IPS DF 19.7 (cell line): ENCODE data around the gene AFF4.
"Not testable (repeated sequence)": the region's sequence is repeated elsewhere in the genome, so short reads cannot be mapped to it uniquely, and the experiment has no call there.

ENCODE experiments used
- DNase-seq: peaks from one replicate; pipeline ENCODE4 v3.0.0-alpha.2; 2013; ENCODE audit warnings: low read depth, low spot score

The AFF4 gene

DNA sequence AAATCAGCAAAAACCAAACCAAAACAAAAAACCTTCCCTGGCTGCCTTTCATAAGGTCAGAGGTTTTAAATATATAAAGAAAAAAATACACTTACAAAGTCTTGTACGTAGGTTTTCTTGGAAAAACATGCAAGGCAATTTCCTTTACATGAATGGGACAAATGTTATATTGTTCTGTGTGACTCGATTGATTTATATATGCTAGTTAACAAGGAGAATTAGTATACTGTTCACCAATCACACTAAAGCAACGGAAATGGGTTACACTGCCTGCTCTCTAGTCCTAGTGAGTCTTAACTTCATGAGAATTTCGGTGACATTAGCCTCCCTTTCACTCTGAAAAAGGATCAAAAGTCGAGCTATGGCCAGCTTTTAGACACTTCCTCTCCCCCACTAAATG, 102.7 kb downstream of the AFF4 start:
- no peak for DNase-seq

DNA sequence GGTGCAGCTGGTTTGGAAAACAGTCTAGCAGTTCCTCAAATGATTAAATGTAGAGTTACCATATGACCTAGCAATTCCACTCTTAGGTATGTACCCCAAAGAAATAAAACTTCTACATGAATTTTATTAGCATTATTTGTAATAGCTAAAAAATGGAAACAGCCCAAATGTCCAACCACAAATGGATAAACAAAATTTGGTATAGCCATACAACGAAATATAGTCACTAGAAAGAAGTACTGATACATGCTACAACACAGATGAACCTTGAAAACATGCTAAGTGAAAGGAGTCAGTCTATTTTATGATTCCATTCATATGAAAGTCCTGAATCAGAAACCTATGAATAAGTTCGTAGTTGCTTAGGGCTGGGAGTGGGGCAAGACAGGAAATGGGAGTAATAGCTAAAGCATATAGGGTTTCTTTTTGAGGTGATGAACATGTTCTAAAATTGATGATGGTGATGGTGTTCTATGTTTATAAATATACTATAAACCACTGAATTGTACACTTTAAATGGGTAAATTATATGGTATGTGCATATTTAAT, 103.5 kb downstream of the AFF4 start:
- DNase-seq: no peak

DNA sequence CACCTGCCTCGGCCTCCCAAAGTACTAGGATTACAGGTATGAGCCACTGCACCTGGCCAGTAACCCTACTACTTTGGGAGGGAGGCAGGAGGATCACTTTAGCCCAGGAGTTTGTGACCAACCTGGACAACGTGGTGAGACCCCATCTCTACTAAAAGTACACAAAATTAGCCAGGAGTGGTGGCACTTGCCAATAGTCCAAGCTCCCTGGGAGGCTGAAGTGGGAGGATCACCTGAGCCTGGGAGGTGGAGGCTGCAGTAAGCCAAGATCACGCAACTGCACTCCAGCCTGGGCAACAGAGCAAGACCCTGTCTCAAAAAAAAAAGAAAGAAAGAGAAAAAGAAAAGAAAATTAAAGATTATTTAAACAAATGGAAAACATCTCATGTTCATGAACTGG, 107.4 kb downstream of the AFF4 start:
- DNase-seq: no peak

DNA sequence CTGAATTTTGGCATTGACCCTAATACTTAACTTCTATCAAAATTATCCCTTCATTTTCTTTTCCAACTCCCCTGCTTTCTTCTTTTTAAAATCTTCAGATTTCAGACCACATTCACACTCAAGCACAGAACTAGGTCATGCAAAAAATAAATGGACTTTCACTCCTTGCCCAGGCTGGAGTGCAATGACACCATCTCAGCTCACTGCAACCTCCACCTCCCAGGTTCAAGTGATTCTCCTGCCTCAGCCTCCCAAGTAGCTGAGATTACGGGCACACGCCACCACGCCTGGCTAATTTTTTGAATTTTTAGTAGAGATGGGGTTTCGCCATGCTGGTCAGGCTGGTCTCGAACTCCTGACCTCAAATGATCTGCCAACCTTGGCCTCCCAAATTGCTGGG, 108.4 kb downstream of the AFF4 start:
- DNase-seq: not testable (repeated sequence)

DNA sequence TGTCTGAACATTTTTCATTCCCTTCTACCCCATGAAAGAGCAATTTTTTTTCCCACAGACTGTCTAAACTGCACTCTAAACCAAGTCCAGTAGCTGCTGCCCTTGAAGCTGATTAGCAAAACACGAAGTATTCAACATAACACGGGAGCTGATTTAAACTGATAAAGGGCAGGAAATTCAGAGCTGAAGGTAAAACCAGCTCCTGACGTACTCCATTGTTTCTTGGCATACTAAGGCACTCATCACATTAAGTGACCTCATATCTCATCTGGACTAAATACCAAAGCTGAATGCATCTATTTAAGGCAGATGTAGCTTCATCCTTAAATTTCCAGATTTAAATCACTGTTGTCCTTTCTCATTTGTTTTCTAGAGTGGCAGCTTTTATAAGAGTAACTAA, 109.1 kb downstream of the AFF4 start:
- no peak for DNase-seq

DNA sequence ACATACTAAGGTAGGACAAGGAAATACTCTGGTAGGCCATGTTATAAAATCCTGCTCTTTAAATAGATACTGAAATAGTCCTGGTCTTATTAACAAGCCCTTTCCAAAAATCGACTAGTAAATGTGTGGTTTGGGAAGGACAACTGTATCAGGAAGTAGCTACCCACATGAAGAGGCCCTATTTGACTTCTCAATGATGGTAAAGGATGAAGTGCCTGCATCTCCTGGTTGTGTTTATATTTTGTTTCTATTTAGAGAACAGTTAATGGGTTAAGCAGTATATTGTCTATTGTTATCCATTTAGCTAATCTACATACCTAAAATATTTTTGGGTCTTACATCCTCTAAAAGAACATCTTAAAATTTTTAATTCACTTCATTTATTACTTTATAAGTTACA, 109.6 kb downstream of the AFF4 start:
- DNase-seq: no peak

DNA sequence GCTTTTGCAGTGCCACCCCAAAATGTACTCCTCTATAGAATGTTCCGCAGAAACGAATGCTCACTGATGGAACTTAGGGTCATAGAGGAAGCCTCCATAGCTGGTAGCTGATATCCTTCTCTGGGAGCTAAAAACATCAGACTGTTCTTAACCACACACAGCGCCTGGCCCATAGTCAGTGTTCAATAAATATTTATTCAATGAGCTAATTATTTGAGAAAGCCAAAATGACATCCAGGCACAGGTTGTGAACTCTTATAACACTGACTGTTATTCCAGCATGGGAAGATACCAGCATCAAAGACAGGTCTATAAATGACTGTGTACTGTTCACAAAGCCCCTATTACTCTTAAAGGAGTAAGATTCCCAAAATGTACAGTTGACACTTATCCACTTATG, 110.1 kb downstream of the AFF4 start:
- no peak for DNase-seq

DNA sequence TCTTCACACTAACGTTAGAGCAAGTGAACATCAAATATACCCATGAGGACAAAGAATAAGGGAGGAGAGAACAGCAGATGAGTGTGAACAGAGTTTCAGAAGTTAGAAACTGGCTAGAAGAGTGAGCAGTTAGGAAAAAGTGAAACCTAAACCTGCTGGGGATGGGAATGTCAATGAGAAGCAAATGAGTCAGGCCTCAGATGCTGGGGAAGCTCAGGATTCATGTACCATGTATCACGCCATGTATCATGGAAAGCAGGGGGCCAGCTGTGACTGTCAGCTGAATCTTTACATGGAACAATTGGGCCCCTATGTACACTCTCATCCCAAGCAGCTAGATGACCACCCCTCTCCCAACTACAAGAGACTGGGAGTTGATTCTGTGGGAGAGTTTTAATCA, 113.4 kb downstream of the AFF4 start:
- DNase-seq: no peak

DNA sequence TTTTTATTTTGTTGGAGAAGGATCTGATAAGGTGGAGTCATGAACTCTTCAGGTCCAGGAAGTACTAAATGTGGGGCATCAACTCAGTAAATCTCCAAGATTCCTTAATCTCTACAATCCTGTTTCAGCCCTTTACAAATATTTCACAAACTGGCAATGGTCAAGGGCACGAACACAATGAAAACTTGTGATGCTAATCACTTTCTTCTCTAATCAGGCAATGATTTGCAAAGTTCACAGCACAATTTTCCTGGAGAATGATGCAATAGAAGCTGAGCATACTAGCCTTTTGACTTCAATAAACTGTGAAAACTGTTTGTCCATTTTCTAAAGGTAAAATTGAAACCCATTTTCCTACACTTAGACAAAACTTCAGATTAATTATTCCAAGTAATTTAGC, 114.1 kb downstream of the AFF4 start:
- no peak for DNase-seq

DNA sequence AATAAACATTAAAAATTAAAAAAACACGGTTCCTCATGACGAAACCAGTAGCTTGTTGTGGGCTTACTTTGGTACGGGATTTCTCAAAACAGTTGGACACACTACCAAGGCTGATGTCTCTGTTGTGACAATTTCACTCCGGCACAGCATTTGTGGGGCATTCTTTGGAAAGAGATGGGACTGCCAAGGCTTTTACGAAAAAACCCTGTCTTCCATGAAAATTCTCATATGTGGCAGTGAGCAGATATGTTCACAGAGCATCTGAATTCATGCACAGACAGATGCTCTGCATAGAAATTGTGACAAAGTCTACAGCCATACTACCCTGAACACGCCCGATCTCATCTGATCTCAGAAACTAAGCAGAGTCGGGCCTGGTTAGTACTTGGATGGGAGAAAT, 115.2 kb downstream of the AFF4 start:
- no peak for DNase-seq

DNA sequence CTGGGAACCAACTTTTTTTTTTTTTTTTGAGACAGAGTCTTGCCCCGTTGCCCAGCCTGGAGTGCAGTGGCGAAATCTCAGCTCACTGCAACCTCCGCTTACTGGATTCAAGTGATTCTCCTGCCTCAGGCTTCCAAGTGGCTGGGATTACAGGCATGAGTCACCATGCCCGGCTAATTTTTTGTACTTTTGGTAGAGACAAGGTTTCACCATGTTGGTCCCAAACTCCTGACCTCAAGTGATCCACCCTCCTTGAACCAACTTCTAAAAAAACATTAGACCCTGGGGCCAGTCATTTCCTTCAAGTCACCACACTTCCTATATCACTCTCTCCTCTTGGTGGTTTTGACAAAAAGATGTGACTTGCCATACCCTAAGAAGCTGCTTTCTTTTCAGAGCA, 122.1 kb downstream of the AFF4 start:
- no peak for DNase-seq

DNA sequence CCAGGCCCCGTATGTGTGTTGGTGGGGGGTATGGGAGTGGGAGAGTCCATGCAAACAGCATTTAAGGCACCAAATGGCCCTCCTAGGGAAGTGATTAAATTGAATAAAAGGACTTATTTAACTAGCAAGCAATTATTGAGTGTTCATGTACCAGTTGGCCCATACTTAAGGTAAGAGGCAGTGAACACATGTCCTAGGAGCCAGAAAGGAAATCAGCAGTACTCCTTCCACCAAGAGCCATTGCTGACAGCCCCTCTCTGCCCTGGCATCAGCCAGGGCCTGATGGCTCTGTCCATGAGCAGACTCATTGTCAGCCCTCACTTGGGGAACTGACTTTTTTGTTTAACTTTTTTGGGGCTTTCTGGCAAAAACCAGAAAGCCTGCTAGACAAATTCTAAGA, 122.5 kb downstream of the AFF4 start:
- no peak for DNase-seq

DNA sequence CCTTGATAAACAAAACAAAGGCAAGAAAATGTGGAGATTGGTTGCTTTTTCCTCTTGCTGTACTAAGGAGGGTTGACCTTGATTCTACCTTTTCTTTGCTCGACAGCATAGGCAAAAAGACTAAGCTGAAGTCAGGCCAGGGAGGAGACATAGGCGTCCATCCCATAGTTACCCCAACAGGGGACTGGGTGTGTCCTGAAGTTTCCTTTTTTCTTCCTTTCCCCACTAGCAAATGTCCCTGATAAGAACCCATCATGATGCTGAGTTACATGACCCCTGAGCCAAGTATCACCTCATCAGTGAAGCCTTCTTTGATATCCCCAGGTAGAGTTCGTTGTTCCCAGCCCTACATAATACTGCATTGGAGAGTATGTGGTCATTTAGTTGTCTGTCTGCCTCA, 123.1 kb downstream of the AFF4 start:
- DNase-seq: no peak

DNA sequence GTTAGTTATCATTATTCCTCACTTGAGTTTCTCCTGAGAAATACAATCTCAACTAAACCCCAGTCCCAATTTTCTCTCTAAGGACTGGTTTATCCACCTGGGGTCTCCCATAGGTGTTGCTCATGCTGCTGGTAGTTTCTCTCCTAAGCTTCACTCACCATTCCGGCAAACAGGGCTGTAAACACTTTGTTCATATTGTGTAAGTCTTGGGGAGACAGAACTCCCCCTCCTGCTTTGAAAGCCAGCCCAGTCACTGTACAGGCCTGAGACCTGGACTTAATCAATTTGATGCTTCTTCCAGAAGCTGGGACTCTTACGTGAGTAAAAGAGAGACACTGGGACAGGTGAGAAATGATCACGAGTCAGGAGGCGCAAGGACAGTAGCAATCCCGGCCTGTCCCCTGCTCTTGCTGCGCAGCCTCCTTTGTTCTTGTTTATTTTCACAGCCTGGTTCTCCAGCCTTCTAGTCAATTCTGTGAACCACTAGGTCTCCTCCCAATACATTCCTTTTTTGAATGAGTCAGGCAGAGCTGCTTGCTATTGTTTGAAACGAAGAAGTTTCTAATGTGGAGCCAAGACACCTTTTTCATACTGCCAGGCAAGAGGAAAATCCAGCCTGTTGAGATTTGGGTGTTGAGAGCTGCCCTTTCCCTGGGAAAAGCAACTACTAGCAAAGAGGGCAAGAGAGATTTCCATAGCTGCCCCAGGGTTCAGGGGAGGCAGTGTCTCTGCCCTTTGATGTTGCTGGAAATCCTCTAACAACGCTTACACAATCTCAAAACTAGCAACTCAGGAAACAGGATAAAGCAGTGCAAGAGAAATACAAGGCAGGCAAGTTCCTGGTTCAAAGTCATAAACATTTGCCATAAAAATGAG, 123.8 kb downstream of the AFF4 start:
- no peak for DNase-seq

DNA sequence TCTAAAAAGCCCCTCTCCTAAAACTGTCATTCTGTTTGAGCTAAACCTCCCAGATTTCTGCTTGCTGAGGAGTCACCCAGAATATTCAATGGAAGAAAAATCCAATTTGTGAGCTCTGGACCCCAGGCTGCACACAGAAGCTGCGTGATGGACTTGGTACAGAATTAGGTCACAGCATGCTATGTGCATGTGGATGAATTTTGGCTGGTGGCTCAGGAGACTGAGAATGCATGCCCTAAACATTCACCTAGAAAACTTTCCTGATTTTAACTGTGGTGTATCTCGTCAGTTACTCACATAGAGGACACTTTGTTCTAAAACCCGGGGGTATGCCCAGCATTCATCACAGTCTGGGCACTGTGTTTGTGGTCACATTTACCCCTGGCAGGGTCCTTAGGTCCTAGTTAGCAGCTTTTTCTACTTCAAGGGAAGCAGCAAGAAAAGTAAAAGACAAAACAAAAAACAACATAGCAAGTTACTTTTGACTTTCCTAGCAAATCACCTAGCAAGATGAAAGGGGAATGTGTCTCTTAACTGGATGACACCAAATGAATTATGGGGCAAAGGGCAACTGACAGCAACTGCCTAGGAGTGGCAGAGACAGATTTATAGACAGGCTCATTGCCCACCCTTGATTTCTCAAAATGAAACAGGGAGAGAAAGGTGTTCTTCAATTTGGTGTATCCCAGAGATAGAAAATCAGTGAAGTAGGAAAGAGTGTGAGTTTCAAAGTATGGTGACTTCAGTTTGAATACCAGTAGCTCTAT, 124.7 kb downstream of the AFF4 start:
- no peak for DNase-seq

DNA sequence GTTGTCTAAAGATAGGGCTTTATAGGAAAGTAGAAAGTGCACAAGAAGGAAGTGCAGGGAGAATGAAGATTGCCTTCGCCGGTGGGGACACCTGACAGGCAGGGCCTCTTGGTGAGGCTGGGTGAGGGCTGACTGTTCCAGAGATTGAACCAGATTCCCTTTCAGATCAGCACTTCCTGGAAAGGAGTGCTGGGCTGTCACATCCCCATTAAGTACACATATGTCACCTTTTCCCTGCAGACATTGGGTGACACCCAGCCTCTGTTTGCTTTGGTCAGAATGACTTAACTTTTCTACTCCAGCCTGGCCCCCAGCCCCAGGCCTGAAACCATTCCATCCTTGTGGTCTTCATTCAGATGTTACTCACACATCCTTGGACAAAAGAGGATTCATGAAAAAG, 125.6 kb downstream of the AFF4 start:
- no peak for DNase-seq

DNA sequence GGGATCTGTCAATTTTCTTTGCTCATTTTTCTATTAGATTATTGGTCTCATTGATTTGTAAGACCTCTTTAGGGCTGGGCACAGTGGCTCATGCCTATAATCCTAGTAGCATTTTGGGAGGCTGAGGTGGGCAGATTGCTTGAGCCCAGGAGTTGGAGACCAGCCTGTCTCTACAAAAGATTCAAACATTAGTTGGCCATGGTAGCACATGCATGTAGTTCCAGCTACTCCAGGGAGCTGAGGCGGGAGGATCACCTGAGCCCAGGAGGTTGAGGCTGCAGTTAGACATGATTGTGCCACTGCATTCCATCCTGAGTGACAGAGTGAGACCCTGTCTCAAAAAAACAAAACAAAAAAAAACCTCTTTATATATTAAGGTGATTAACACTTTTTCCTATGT, 126.6 kb downstream of the AFF4 start:
- DNase-seq: no peak

DNA sequence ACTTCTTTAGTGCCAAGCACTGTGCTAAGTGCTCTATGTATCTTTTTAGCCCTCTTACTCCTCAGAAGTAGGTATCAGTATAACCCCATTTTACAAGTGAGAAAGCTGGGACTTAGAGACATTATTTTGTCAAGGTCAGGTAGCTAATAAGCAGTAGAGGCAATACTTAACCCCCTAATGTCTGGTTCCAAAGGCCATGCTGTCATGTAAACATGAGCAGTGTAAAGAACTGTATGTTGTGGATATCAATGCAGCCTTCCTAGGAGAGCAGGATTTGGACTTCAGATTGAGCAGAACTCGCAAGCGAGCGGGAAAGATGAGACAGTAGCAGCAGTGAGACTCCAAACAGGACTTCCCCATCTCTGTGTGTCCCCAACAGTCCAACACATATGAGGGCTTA, 129.4 kb downstream of the AFF4 start:
- DNase-seq: no peak

DNA sequence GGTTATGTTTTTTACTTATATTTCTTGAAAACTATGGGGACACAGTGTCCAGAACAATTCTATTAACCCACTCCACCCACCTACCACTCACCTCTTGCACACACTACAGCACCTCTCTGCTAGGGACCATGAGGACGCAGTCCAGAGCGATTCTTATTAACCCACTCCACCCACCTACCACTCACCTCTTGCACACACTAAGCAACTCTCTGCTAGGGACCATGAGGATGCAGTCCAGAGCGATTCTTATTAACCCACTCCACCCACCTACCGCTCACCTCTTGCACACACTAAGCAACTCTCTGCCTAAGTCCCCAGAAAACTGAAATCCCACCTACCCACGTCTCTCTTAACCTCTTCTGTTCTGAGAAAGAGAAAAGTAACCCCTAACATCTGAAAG, 130.8 kb downstream of the AFF4 start:
- DNase-seq: no peak

DNA sequence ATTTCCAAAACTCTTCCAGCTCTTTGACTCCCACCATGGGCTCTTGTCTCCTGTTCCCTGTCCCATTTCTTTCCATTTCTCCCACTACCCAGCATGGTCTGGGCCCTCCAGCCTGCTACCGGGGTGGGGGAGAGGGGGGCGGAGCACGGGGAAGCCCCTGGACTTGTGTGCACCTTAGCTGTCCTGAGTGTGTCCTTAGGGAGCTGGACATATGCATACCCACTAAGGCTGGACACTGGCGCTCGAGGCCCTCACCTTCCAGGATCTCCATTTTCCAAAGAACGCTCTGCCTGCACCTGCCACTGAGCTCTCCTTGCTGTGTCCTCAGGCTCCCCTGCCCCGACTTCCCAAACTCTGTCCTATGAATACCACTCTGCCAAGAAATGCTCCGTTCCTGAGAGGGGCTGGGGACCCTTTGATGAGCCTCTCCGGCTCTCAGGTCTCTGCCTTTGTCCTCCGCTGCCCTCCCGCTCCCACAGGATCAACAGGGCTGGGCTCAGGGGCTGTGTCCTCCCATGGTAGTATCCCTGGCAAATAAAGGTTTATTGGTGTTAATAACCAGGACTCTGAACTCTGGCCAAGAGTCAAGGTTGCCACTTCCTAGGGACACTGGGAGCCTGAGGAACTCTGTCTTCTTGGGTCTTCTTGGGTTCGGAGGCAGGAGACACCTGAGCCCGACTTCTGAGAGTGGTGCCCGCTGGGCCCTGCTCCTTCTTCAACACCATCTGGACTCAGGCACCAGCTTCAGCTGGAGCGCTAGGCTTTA, 132.2 kb downstream of the AFF4 start:
- no peak for DNase-seq

DNA sequence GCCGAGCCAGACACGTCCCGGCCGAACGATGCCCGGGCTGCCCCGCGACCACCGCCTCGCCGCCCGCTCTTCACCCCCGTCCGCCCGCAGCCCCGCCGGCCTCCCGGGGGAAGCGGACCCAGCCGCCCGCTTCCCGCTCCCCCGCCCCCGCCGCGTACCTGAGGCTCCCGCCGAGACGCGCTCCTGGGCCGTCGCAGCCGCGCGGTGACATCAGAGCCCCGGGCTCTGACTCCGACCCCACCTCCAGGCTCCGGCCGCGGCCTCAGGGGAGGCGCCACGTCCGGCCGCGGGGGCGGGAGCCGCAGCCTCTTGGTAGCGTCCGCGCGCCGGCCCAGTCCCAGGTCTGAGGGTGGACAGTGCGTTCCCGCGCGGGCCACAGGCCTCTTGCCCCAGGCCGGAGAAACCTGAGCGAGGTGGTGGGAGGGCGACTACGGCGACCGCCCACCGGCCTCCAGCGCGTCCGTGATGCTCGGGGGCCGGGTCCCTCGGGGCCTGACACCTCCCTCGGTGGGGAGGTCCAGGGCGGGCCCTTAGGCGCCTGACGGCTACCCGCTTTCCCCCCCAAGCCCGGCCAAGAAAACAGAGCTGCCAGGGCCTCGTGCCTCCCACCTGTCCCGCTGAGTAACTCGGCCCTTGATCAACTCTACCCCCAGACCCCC, 132.9 kb downstream of the AFF4 start, which contains the start of gene SHROOM1:
SHROOM1 (minus strand) TSS at position 212 of the 659 bp plus-strand sequence. CDS start 4,507 bp downstream, outside the sequence.
- DNase-seq: no peak
